GM10248 (cell line): Measurements from ENCODE around the gene MALRD1.

ENCODE experiments used
- CTCF ChIA-PET: fragments of 300-600 bp; sonication (Branson Sonifier 250); formaldehyde crosslinking; extraction: SDS; loops from one replicate; lab custom pipeline; 2021; ENCODE audit warnings: antibody characterized with exemption; lab: Yijun Ruan, JAX
- POLR2A ChIA-PET: fragments of 350-650 bp; sonication (Branson Sonifier 250); formaldehyde crosslinking; extraction: SDS; loops from one replicate; lab custom pipeline; 2020; ENCODE audit warnings: antibody characterized with exemption; lab: Yijun Ruan, JAX
- DNase-seq: peaks from one replicate; pipeline ENCODE4 v3.0.0; 2012; ENCODE audit errors: extremely low spot score
- CTCF ChIP-seq: IDR thresholded peaks from 2 replicates; pipeline ENCODE4 v1.5.1; 2012; ENCODE audit warnings: mild to moderate bottlenecking, low read depth; ENCODE audit errors: extremely low read depth, missing control alignments, control extremely low read depth

MALRD1 gene

DNA sequence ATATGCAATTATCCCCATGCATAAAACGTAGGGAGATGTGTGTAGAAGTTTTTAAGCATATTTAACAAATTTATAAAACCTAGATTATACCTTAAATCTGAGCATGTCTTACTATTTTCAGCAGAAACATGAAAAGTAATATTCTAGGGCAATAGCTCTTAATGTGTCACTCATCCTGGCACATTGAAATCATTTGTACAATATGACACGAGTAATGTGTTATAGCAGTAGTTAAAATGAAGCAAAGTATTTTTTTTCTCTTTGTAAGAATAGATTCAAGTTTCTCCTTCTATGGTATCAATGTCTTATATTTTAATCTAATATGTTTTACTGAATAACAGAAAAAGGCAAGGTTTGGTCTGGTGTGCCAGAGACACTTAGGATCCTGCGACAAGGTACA is 492.7 kb downstream of the MALRD1 start:
- DNase-seq, result no peak
- CTCF ChIA-PET, result interaction anchor here (1.6 kb wide), 1 partner anchor 76 kb away, joined by 3 read pairs; no protein-coding TSS in a partner anchor
- no peak for TF ChIP-seq CTCF
- POLR2A ChIA-PET, result no interaction called here

GRCh38 chr10:19546224-19546623 is 497.6 kb downstream of the MALRD1 start:
- ChIA-PET CTCF (interaction anchor here (1.8 kb wide), 1 partner anchor 10 kb away, joined by 7 read pairs; no protein-coding TSS in a partner anchor), POLR2A (no interaction called here)
- no peak for DNase-seq
- TF ChIP-seq CTCF, result no peak

DNA sequence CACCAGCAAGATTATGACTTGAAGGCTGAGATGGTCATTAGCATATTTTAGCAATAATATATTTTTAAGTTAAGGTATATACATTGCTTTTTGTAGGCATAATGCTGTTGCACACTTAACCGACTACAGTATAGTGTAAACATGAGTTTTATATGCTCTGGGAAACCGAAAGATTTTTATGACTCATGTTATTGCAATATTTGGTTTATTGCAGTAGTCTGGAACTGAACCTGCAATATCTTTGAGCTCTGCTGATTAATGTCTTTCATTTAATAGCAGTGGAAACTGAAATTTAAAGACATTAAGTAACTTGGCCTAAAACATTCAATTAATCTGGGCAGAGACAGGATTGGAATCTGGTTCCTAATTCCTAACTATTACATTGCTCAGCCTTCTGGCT is 500.9 kb downstream of the MALRD1 start:
- ChIA-PET CTCF (interaction anchor here (1.5 kb wide), 1 partner anchor 19 kb away, joined by 3 read pairs; no protein-coding TSS in a partner anchor), POLR2A (no interaction called here)
- DNase-seq, result no peak
- no peak for TF ChIP-seq CTCF

- TF ChIP-seq CTCF, result no peak
- CTCF ChIA-PET, result no interaction called here
- DNase-seq, result no peak
- POLR2A ChIA-PET, result no interaction called here
These were observed 508.1 kb downstream of the MALRD1 start for GRCh38 chr10:19556666-19557065.

DNA sequence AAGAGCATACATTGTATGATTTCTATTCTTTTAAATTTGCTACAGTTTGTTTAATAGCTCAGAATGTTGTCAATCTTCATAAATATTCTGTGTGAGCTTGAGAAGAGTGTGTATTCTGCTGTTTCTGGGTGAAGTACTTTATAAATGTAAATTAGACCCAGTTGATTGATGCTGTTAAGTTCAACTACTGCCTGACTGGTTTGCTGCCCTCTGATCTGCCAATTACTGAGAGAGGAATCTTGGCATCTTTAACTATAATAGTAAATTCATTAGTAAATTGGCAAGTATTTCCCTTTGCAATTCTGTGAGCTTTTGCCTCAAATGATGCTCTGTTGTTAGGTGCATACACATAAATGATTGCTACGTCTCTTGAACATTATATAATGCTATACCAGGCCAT is 512.6 kb downstream of the MALRD1 start:
- POLR2A ChIA-PET, result no interaction called here

DNA sequence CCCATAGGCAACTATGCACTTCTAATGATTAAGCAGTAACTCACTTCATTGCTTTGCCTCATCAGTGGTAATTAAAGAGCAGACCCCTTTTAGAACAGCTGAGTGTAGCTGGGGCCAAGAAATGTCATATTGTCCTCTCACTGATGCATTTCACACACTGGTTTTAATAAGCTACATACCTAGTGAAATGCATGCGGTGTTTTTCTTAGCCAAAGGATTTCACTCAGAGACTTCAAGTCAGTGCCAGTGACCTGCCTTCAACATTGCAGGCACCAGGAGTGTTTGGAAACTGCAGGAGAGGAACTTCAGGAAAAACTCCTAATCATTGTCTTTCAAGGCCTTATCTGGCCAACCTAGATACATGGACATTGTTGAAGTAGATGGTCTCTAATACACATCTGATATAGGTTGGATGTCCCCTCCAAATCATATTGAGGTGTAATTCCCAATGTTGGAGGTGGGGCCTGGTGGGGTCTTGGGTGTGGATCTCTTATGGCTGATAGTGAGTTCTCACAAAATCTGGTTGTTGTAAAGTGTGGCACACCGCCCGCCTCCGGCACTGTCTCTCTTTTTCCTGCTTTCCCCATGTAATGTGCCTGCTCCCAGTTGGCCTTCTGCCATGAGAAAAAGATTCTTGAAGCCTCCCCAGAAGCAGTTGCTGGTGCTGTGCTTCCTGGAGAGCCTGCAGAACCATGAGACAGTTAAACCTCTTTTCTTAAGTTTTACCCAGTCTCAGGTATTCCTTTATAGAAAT is 515.0 kb downstream of the MALRD1 start:
- ChIA-PET CTCF (interaction anchor here (1.2 kb wide), 1 partner anchor 15 kb away, joined by 3 read pairs; no protein-coding TSS in a partner anchor), POLR2A (no interaction called here)
- DNase-seq, result no peak
- no peak for TF ChIP-seq CTCF

More for the DNA sequence above, 512.6 kb downstream of the MALRD1 start:
- TF ChIP-seq CTCF, result no peak
- DNase-seq, result no peak
- CTCF ChIA-PET, result no interaction called here
